ENCODE results near the gene DSCAML1. TPM values are rescaled to one million over a fixed set of nuclear protein-coding genes. Genes with fewer than 3 reads are reported as not detected.

DSCAML1 gene
- total and polyA plus RNA-seq, 4 experiments from 2014 or later, result 1.00 to 1.0 TPM; not detected in 2

GRCh38 chr11:117711331-117711730 lies 85.7 kb downstream of the DSCAML1 start:
- POLR2A ChIA-PET (ENCODE audit: partially characterized antibody), result no interaction called here
- peaks cover 0 to 3% (median 0%) of the 10 kb centered on the region in 8 donors for H3K9me3 Mint-ChIP-seq
- Histone ChIP-seq H3K4me3 (ENCODE audit: low read length in 2 of 2) (no peak overlapping the region), H3K4me1 (ENCODE audit: insufficient read depth, low read length) (no peaks in the 10 kb centered on the region), H3K27me3 (ENCODE audit: insufficient read depth, low read length) (no peaks in the 10 kb centered on the region), H3K27ac (ENCODE audit: low read depth, low read length) (no peak overlapping the region), H3K36me3 (ENCODE audit: insufficient read depth, low read length) (no peaks in the 10 kb centered on the region), H3K9me3 (ENCODE audit: control insufficient read depth in 1 of 2, low read length in 2 of 2) (no peaks in the 10 kb centered on the region)
- no peaks in the 10 kb centered on the region for H3K4me1 Mint-ChIP-seq
- H3K4me3 Mint-ChIP-seq, result no peak overlapping the region
- no peaks in the 10 kb centered on the region for H3K36me3 Mint-ChIP-seq
- H3K27me3 Mint-ChIP-seq, result peaks cover 16 to 44% of the 10 kb centered on the region in 2 donors
- no peak for DNase-seq
- no peak overlapping the region for H3K27ac Mint-ChIP-seq
- intact Hi-C loops (cut with micrococcal nuclease), result no loop called here
- CTCF ChIA-PET (ENCODE audit: partially characterized antibody), result no interaction called here

GRCh38 chr11:117710211-117710610 lies 86.8 kb downstream of the DSCAML1 start:
- H3K27ac ChIP-seq (ENCODE audit: low read depth, low read length), result no peak overlapping the region
- Mint-ChIP-seq H3K4me1 (no peaks in the 10 kb centered on the region), H3K9me3 (peaks cover 0 to 3% (median 0%) of the 10 kb centered on the region in 8 donors), H3K36me3 (no peaks in the 10 kb centered on the region), H3K27ac (no peak overlapping the region), H3K4me3 (no peak overlapping the region), H3K27me3 (peaks cover 14 to 45% of the 10 kb centered on the region in 2 donors)
- ChIA-PET CTCF (ENCODE audit: partially characterized antibody) (no interaction called here), POLR2A (ENCODE audit: partially characterized antibody) (no interaction called here)
- DNase-seq, result no peak
- H3K9me3 ChIP-seq (ENCODE audit: control insufficient read depth in 1 of 2, low read length in 2 of 2), result no peaks in the 10 kb centered on the region
- H3K27me3 ChIP-seq (ENCODE audit: insufficient read depth, low read length), result no peaks in the 10 kb centered on the region
- H3K36me3 ChIP-seq (ENCODE audit: insufficient read depth, low read length), result no peaks in the 10 kb centered on the region
- intact Hi-C loops (cut with micrococcal nuclease), result no loop called here
- no peaks in the 10 kb centered on the region for H3K4me1 ChIP-seq (ENCODE audit: insufficient read depth, low read length)
- H3K4me3 ChIP-seq (ENCODE audit: low read length in 2 of 2), result no peak overlapping the region

- Mint-ChIP-seq H3K9me3 (peaks cover 0 to 3% (median 0%) of the 10 kb centered on the region in 8 donors), H3K27me3 (peaks cover 17 to 44% of the 10 kb centered on the region in 2 donors), H3K4me1 (peaks cover 0 to 6% (median 5%) of the 10 kb centered on the region in 4 donors), H3K4me3 (no peak overlapping the region), H3K27ac (no peak overlapping the region), H3K36me3 (no peaks in the 10 kb centered on the region)
- Histone ChIP-seq H3K36me3 (ENCODE audit: insufficient read depth, low read length) (no peaks in the 10 kb centered on the region), H3K4me3 (ENCODE audit: low read length in 2 of 2) (no peak overlapping the region), H3K4me1 (ENCODE audit: insufficient read depth, low read length) (no peaks in the 10 kb centered on the region), H3K27me3 (ENCODE audit: insufficient read depth, low read length) (no peaks in the 10 kb centered on the region), H3K9me3 (ENCODE audit: control insufficient read depth in 1 of 2, low read length in 2 of 2) (no peaks in the 10 kb centered on the region), H3K27ac (ENCODE audit: low read depth, low read length) (no peak overlapping the region)
- ChIA-PET POLR2A (ENCODE audit: partially characterized antibody) (no interaction called here), CTCF (ENCODE audit: partially characterized antibody) (no interaction called here)
- intact Hi-C loops (cut with micrococcal nuclease), result no loop called here
- no peak for DNase-seq
These were observed 90.6 kb downstream of the DSCAML1 start for GRCh38 chr11:117706322-117706814.

- H3K27ac ChIP-seq (ENCODE audit: low read depth, low read length), result no peak overlapping the region
- Mint-ChIP-seq H3K4me1 (peaks cover 0 to 6% (median 5%) of the 10 kb centered on the region in 4 donors), H3K27ac (no peak overlapping the region), H3K4me3 (no peak overlapping the region), H3K9me3 (peaks cover 0 to 3% (median 0%) of the 10 kb centered on the region in 8 donors), H3K36me3 (no peaks in the 10 kb centered on the region), H3K27me3 (peaks cover 16 to 44% of the 10 kb centered on the region in 2 donors)
- intact Hi-C loops (cut with micrococcal nuclease), result no loop called here
- no peak for DNase-seq
- ChIA-PET CTCF (ENCODE audit: partially characterized antibody) (no interaction called here), POLR2A (ENCODE audit: partially characterized antibody) (no interaction called here)
- no peaks in the 10 kb centered on the region for H3K27me3 ChIP-seq (ENCODE audit: insufficient read depth, low read length)
- no peaks in the 10 kb centered on the region for H3K9me3 ChIP-seq (ENCODE audit: control insufficient read depth in 1 of 2, low read length in 2 of 2)
- H3K4me1 ChIP-seq (ENCODE audit: insufficient read depth, low read length), result no peaks in the 10 kb centered on the region
- H3K36me3 ChIP-seq (ENCODE audit: insufficient read depth, low read length), result no peaks in the 10 kb centered on the region
- no peak overlapping the region for H3K4me3 ChIP-seq (ENCODE audit: low read length in 2 of 2)
These were observed 91.2 kb downstream of the DSCAML1 start for GRCh38 chr11:117705866-117706265.

GRCh38 chr11:117704395-117705100 lies 92.5 kb downstream of the DSCAML1 start:
- Histone ChIP-seq H3K36me3 (ENCODE audit: insufficient read depth, low read length) (no peaks in the 10 kb centered on the region), H3K27me3 (ENCODE audit: insufficient read depth, low read length) (no peaks in the 10 kb centered on the region), H3K4me3 (ENCODE audit: low read length in 2 of 2) (no peak overlapping the region), H3K27ac (ENCODE audit: low read depth, low read length) (no peak overlapping the region), H3K4me1 (ENCODE audit: insufficient read depth, low read length) (no peaks in the 10 kb centered on the region), H3K9me3 (ENCODE audit: control insufficient read depth in 1 of 2, low read length in 2 of 2) (no peaks in the 10 kb centered on the region)
- no peak for DNase-seq
- Mint-ChIP-seq H3K4me1 (peaks cover 0 to 6% (median 5%) of the 10 kb centered on the region in 4 donors), H3K4me3 (no peak overlapping the region), H3K9me3 (peaks cover 0 to 3% (median 0%) of the 10 kb centered on the region in 8 donors), H3K27me3 (peaks cover 18 to 36% of the 10 kb centered on the region in 2 donors), H3K27ac (no peak overlapping the region), H3K36me3 (no peaks in the 10 kb centered on the region)
- ChIA-PET CTCF (ENCODE audit: partially characterized antibody) (no interaction called here), POLR2A (ENCODE audit: partially characterized antibody) (no interaction called here)
- intact Hi-C loops (cut with micrococcal nuclease), result no loop called here

- Mint-ChIP-seq H3K27me3 (peaks cover 17 to 38% of the 10 kb centered on the region in 2 donors), H3K27ac (peak overlapping the region in 1 of 7 donors; percentile 62), H3K4me1 (peaks cover 0 to 6% (median 5%) of the 10 kb centered on the region in 4 donors), H3K9me3 (no peaks in the 10 kb centered on the region), H3K36me3 (no peaks in the 10 kb centered on the region), H3K4me3 (peak overlapping the region in 1 of 8 donors; percentile 51)
- Histone ChIP-seq H3K9me3 (ENCODE audit: control insufficient read depth in 1 of 2, low read length in 2 of 2) (no peaks in the 10 kb centered on the region), H3K4me3 (ENCODE audit: low read length in 2 of 2) (no peak overlapping the region), H3K27ac (ENCODE audit: low read depth, low read length) (no peak overlapping the region), H3K4me1 (ENCODE audit: insufficient read depth, low read length) (no peaks in the 10 kb centered on the region), H3K27me3 (ENCODE audit: insufficient read depth, low read length) (no peaks in the 10 kb centered on the region), H3K36me3 (ENCODE audit: insufficient read depth, low read length) (no peaks in the 10 kb centered on the region)
- POLR2A ChIA-PET (ENCODE audit: partially characterized antibody), result no interaction called here
- CTCF ChIA-PET (ENCODE audit: partially characterized antibody), result no interaction called here
- intact Hi-C loops (cut with micrococcal nuclease), result no loop called here
- no peak for DNase-seq
These were observed 93.9 kb downstream of the DSCAML1 start for GRCh38 chr11:117702946-117703598.

GRCh38 chr11:117701781-117702180 lies 95.2 kb downstream of the DSCAML1 start:
- Histone ChIP-seq H3K27me3 (ENCODE audit: insufficient read depth, low read length) (no peaks in the 10 kb centered on the region), H3K4me3 (ENCODE audit: low read length in 2 of 2) (no peak overlapping the region), H3K27ac (ENCODE audit: low read depth, low read length) (no peak overlapping the region), H3K9me3 (ENCODE audit: control insufficient read depth in 1 of 2, low read length in 2 of 2) (no peaks in the 10 kb centered on the region), H3K36me3 (ENCODE audit: insufficient read depth, low read length) (no peaks in the 10 kb centered on the region), H3K4me1 (ENCODE audit: insufficient read depth, low read length) (no peaks in the 10 kb centered on the region)
- ChIA-PET CTCF (ENCODE audit: partially characterized antibody) (no interaction called here), POLR2A (ENCODE audit: partially characterized antibody) (no interaction called here)
- H3K27ac Mint-ChIP-seq, result no peak overlapping the region
- DNase-seq, result no peak
- intact Hi-C loops (cut with micrococcal nuclease), result no loop called here
- H3K4me3 Mint-ChIP-seq, result no peak overlapping the region
- no peaks in the 10 kb centered on the region for H3K36me3 Mint-ChIP-seq
- peaks cover 17 to 33% of the 10 kb centered on the region in 2 donors for H3K27me3 Mint-ChIP-seq
- no peaks in the 10 kb centered on the region for H3K9me3 Mint-ChIP-seq
- H3K4me1 Mint-ChIP-seq, result peaks cover 0 to 6% (median 5%) of the 10 kb centered on the region in 4 donors
